DOHH2 (cell line): Measurements from ENCODE around the gene DYNC2H1.

Experiments
- CTCF ChIP-seq: fragments of 200-600 bp; sonication (generic); IDR thresholded peaks from one replicate; pipeline ENCODE4 v1.5.1; 2014; ENCODE audit warnings: antibody characterized with exemption, mild to moderate bottlenecking, low read depth, low read length; ENCODE audit not compliant: poor library complexity, severe bottlenecking
- EZH2phosphoT487 ChIP-seq: fragments of 200-600 bp; sonication (generic); IDR thresholded peaks from 2 replicates; pipeline ENCODE4 v1.6.1; 2017; ENCODE audit warnings: borderline replicate concordance, mild to moderate bottlenecking, antibody characterized with exemption, low read length, moderate library complexity, mixed read lengths

DNA sequence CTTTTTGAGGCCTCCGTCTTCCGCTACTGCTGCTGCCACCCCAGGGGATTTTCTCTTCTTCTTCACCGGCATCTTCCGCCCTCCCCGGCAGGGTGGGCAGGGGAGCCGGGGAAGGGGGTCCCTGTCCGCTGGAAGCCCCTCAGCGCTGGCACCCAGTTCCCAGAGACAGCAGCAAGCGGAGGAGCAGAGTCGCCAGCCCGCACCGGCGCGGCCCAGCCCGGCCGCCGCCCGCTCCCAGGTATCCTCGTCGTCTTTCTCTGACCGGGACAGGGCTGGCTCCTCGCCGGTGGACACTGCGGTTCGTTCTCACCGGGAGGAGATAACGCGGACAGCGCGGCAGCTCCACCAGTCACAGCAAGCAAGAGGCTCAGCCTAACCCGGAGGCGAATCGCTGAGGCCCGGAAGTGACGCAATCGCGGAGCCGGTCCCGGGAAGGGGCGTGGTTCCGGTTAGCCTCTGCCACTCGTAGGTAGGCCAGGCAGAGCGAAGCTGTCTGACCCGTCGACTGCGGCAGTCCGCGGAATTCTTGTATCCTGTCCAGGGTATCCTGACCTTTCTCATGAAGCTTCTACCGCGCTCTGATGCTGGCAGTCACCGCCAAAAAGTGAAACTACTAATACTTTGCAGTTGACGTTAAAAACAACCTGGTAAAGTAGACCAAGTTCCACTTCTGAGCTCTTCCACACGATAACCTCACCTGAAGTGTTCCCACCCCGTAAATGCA is 17.3 kb upstream of the DYNC2H1 start, which contains the start of gene DCUN1D5:
- no peak for TF ChIP-seq EZH2phosphoT487
- TF ChIP-seq CTCF: no peak
